IMR-90 (cell line): ENCODE measurements around the gene GSG1L. TPM values are rescaled to one million over a fixed set of nuclear protein-coding genes. Genes with fewer than 3 reads are reported as not detected.

Source experiments
- ATAC-seq: fragments of 200-7000 bp; cut with Tn5 transposase; 2 replicates; pipeline ENCODE4 v1.9.1; 2020; ENCODE audit warnings: low read depth, mild to moderate bottlenecking, moderate library complexity
- BruUV-seq: library from RNA; stranded (reverse); fragments of 400-500 nt; replicated peaks from 2 replicates; lab custom pipeline; 2021; lab: Mats Ljungman, UMichigan
- CTCF ChIA-PET: fragments of 300-600 bp; formaldehyde crosslinking; extraction: SDS; loops from one replicate; lab custom pipeline; 2021; ENCODE audit warnings: antibody characterized with exemption; lab: Yijun Ruan, JAX
- POLR2A ChIA-PET: fragments of 300-600 bp; sonication (Branson Sonifier 250); formaldehyde crosslinking; loops from one replicate; lab custom pipeline; 2022; ENCODE audit warnings: antibody characterized with exemption; ENCODE audit not compliant: unreplicated experiment; lab: Charles Lee
- DNase-seq: peaks from one replicate; pipeline ENCODE4 v3.0.0; 2013
- H2AFZ ChIP-seq: replicated peaks from 2 replicates; pipeline ENCODE3; 2013; ENCODE audit warnings: low read length, mild to moderate bottlenecking; ENCODE audit not compliant: poor library complexity
- H2AK5ac ChIP-seq: 2 replicates; pipeline ENCODE4 v1.6.1; 2013; ENCODE audit warnings: low read depth, low read length, inconsistent platforms
- H2AK9ac ChIP-seq: replicated peaks from 2 replicates; pipeline ENCODE3; 2013; ENCODE audit warnings: mild to moderate bottlenecking, low read depth, low read length, moderate library complexity; ENCODE audit not compliant: poor library complexity
- H2BK120ac ChIP-seq: 2 replicates; pipeline ENCODE4 v1.6.1; 2013; ENCODE audit warnings: low read depth, low read length, inconsistent platforms
- H2BK15ac ChIP-seq: 3 replicates; pipeline ENCODE4 v1.6.1; 2013; ENCODE audit warnings: low read depth, low read length, inconsistent platforms
- H2BK20ac ChIP-seq: 2 replicates; pipeline ENCODE4 v1.6.1; 2013; ENCODE audit warnings: low read depth, mild to moderate bottlenecking, inconsistent platforms, low read length, moderate library complexity
- H2BK5ac ChIP-seq: 2 replicates; pipeline ENCODE4 v1.6.1; 2013; ENCODE audit warnings: mild to moderate bottlenecking, low read depth, low read length, inconsistent platforms; ENCODE audit not compliant: poor library complexity, severe bottlenecking
- H3K14ac ChIP-seq: replicated peaks from 2 replicates; pipeline ENCODE4 v1.6.1; 2013; ENCODE audit warnings: low read depth, low read length, inconsistent platforms
- H3K18ac ChIP-seq: 2 replicates; pipeline ENCODE4 v1.6.1; 2013; ENCODE audit warnings: low read depth, low read length, control low read depth
- H3K23ac ChIP-seq: 2 replicates; pipeline ENCODE4 v1.6.1; 2013; ENCODE audit warnings: low read depth, low read length, inconsistent platforms
- H3K27ac ChIP-seq: 2 replicates; pipeline ENCODE4 v1.5.1; 2013; ENCODE audit warnings: mild to moderate bottlenecking, control low read depth, low read length; ENCODE audit not compliant: insufficient read depth
- H3K27me3 ChIP-seq: 2 replicates; pipeline ENCODE4 v1.6.1; 2013; ENCODE audit warnings: low read length; ENCODE audit not compliant: control insufficient read depth, insufficient read depth
- H3K36me3 ChIP-seq: 2 replicates; pipeline ENCODE4 v1.6.1; 2013; ENCODE audit warnings: low read length, mixed read lengths; ENCODE audit not compliant: control insufficient read depth, insufficient read depth
- H3K4ac ChIP-seq: 2 replicates; pipeline ENCODE4 v1.6.1; 2013; ENCODE audit warnings: low read depth, low read length, inconsistent platforms
- H3K4me1 ChIP-seq: 2 replicates; pipeline ENCODE4 v1.6.1; 2013; ENCODE audit warnings: low read length, mixed read lengths; ENCODE audit not compliant: control insufficient read depth, insufficient read depth
- H3K4me2 ChIP-seq: 2 replicates; pipeline ENCODE4 v1.6.1; 2013; ENCODE audit warnings: low read depth, mild to moderate bottlenecking, control low read depth, low read length, moderate library complexity
- H3K4me3 ChIP-seq: 2 replicates; pipeline ENCODE4 v1.5.1; 2013; ENCODE audit warnings: low read depth, mild to moderate bottlenecking, control low read depth, low read length, moderate library complexity; ENCODE audit not compliant: insufficient read depth
- H3K56ac ChIP-seq: 2 replicates; pipeline ENCODE4 v1.6.1; 2013; ENCODE audit warnings: low read length, inconsistent platforms; ENCODE audit not compliant: insufficient read depth; ENCODE audit errors: extremely low read depth
- H3K79me1 ChIP-seq, 2 experiments: 2 replicates each; pipeline ENCODE4 v1.6.1; 2013; ENCODE audit warnings: low read length in 2 of 2, inconsistent platforms in 1 of 2, low read depth in 1 of 2
- H3K9ac ChIP-seq: 2 replicates; pipeline ENCODE4 v1.6.1; 2013; ENCODE audit warnings: low read depth, low read length, control low read depth
- H3K9me1 ChIP-seq: 2 replicates; pipeline ENCODE4 v1.6.1; 2013; ENCODE audit warnings: low read length, inconsistent platforms; ENCODE audit not compliant: insufficient read depth
- H3K9me3 ChIP-seq: 2 replicates; pipeline ENCODE4 v1.6.1; 2013; ENCODE audit warnings: low read length; ENCODE audit not compliant: control insufficient read depth, insufficient read depth
- H4K20me1 ChIP-seq: 2 replicates; pipeline ENCODE4 v1.6.1; 2013; ENCODE audit warnings: low read length, inconsistent platforms; ENCODE audit not compliant: insufficient read depth
- H4K5ac ChIP-seq: 2 replicates; pipeline ENCODE4 v1.6.1; 2013; ENCODE audit warnings: mild to moderate bottlenecking, low read depth, low read length, control low read depth
- H4K8ac ChIP-seq, 2 experiments: 2 replicates each; pipeline ENCODE4 v1.6.1; 2013; ENCODE audit warnings: low read depth in 2 of 2, low read length in 2 of 2, control low read depth in 1 of 2, inconsistent platforms in 1 of 2
- H4K91ac ChIP-seq: 2 replicates; pipeline ENCODE4 v1.6.1; 2013; ENCODE audit warnings: low read depth, low read length, inconsistent platforms; ENCODE audit not compliant: insufficient read depth
- BHLHE40 ChIP-seq: fragments of 150-350 bp; IDR thresholded peaks from 2 replicates; pipeline ENCODE4 v1.6.1; 2016; ENCODE audit warnings: mild to moderate bottlenecking, low read depth, low read length
- CEBPB ChIP-seq: IDR thresholded peaks from 2 replicates; pipeline ENCODE4 v1.6.1; 2012; ENCODE audit warnings: low read depth, low read length, improper control_type of control experiment
- CHD1 ChIP-seq: IDR thresholded peaks from 2 replicates; pipeline ENCODE4 v1.6.1; 2012; ENCODE audit warnings: low read depth, low read length, improper control_type of control experiment
- FOS ChIP-seq: fragments of 150-350 bp; IDR thresholded peaks from 2 replicates; pipeline ENCODE4 v1.6.1; 2016; ENCODE audit warnings: low read depth, low read length
- MAFK ChIP-seq: IDR thresholded peaks from 2 replicates; pipeline ENCODE4 v1.6.1; 2012; ENCODE audit warnings: low read depth, low read length, improper control_type of control experiment
- MAZ ChIP-seq: IDR thresholded peaks from 2 replicates; pipeline ENCODE4 v1.6.1; 2012; ENCODE audit warnings: low read depth, mild to moderate bottlenecking, low read length, improper control_type of control experiment, moderate library complexity, borderline replicate concordance
- MXI1 ChIP-seq: IDR thresholded peaks from 2 replicates; pipeline ENCODE4 v1.6.1; 2012; ENCODE audit warnings: low read depth, mild to moderate bottlenecking, low read length, moderate library complexity, borderline replicate concordance
- NFE2L2 ChIP-seq: fragments of 150-350 bp; IDR thresholded peaks from 2 replicates; pipeline ENCODE4 v1.6.1; 2016; ENCODE audit warnings: low read depth, mild to moderate bottlenecking, low read length
- POLR2A ChIP-seq: IDR thresholded peaks from 2 replicates; pipeline ENCODE4 v1.6.1; 2012; ENCODE audit warnings: mild to moderate bottlenecking, low read depth, low read length
- RAD21 ChIP-seq: IDR thresholded peaks from 2 replicates; pipeline ENCODE4 v1.6.1; 2012; ENCODE audit warnings: low read length, improper control_type of control experiment
- RCOR1 ChIP-seq: IDR thresholded peaks from 2 replicates; pipeline ENCODE4 v1.6.1; 2012; ENCODE audit warnings: mild to moderate bottlenecking, low read length, improper control_type of control experiment; ENCODE audit not compliant: insufficient replicate concordance
- RFX5 ChIP-seq: IDR thresholded peaks from 2 replicates; pipeline ENCODE4 v1.8.0; 2012; ENCODE audit warnings: low read depth, mild to moderate bottlenecking, low read length, moderate library complexity
- SMC3 ChIP-seq: fragments of 150-350 bp; IDR thresholded peaks from 2 replicates; pipeline ENCODE4 v1.6.1; 2016; ENCODE audit warnings: low read depth, mild to moderate bottlenecking, antibody characterized with exemption, low read length, moderate library complexity
- WGBS, 2 experiments: methylation state at CpG; one replicate each; pipeline versions ENCODE4 v1.1.5 to v1.1.7; 2013; ENCODE audit warnings: missing lambda C conversion rate in 2 of 2; ENCODE audit not compliant: insufficient read length in 1 of 2; ENCODE audit errors: extremely low coverage in 2 of 2; 5-methylcytosine and 5-hydroxymethylcytosine counted together
- dilution Hi-C: fragments of 300-500 bp; cut with HindIII; formaldehyde crosslinking; loops from one replicate; pipeline ENCODE4 v1.14.3; 2018; ENCODE audit warnings: low sequenced_read_pairs; ENCODE audit not compliant: unreplicated experiment
- in situ Hi-C: fragments of 300-500 bp; cut with MboI; formaldehyde crosslinking; loops from 3 replicates; pipeline ENCODE4 v1.14.3; 2019; ENCODE audit warnings: low sequenced_read_pairs, inconsistent platforms, mixed read lengths
- intact Hi-C: fragments of 100-400 bp; cut with micrococcal nuclease; formaldehyde crosslinking; loops from 2 replicates; pipeline ENCODE4 v1.10.0; 2022
- polyA plus RNA-seq, 3 experiments: library from polyadenylated mRNA; depleted of rRNA; stranded (reverse); fragments of >200 nt; gene quantifications; 2 replicates each; pipeline ENCODE4 v1.2.3, GENCODE V29; 2012; ENCODE audit warnings: low replicate concordance in 1 of 3
- total RNA-seq: library from RNA; depleted of rRNA; stranded (reverse); fragments of >200 nt; gene quantifications from 2 replicates; pipeline ENCODE4 v1.2.3, GENCODE V29; 2012
- TF ChIP-seq, protein P1 (sequence below): fragments of 150-350 bp; IDR thresholded peaks from 2 replicates; pipeline ENCODE4 v1.6.1; 2016; ENCODE audit warnings: low read depth, mild to moderate bottlenecking, low read length, moderate library complexity, borderline replicate concordance
- TF ChIP-seq, protein P2 (sequence below): fragments of 150-350 bp; IDR thresholded peaks from 2 replicates; pipeline ENCODE4 v1.6.1; 2017; ENCODE audit warnings: mild to moderate bottlenecking, antibody characterized with exemption, low read length, low read depth
- TF ChIP-seq, protein P3 (sequence below): conservative IDR thresholded peaks from 2 replicates; pipeline ENCODE4 v1.5.1; 2012; ENCODE audit warnings: mild to moderate bottlenecking, low read depth, low read length, improper control_type of control experiment

GSG1L gene
- total and polyA plus RNA-seq, 2 of the 4 experiments (the other 2 are of a cell fraction) = not detected

DNA sequence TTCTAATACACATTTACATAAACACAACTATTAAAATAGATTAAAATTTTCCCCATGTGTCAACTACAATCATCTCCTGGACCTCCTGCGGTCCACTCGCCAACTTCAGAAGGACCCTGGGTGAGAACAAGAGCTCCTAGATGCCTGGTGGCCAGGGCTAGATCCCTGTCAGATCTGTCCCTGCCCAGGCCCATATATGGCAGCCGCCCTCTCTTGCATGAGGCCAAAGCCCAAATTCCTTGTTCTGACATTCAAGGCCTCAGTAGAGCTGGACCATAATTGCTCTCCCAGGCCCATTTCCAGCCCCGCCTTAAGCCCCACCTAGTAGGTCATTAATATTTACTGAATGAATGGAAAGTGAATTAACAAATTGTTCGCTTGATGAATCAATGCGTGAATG, 275.8 kb downstream of the GSG1L start:
- Histone ChIP-seq H4K91ac (no peak overlapping the region), H3K4me2 (no peak overlapping the region), H3K27ac (no peak overlapping the region), H4K8ac (no peak overlapping the region), H2BK5ac (no peak overlapping the region), H4K20me1 (no peaks in the 10 kb centered on the region), H3K56ac (no peak overlapping the region), H2BK120ac (no peak overlapping the region), H3K79me1 (no peaks in the 10 kb centered on the region), H3K4me1 (no peaks in the 10 kb centered on the region), H3K9me3 (no peaks in the 10 kb centered on the region), H3K9ac (no peak overlapping the region), H3K23ac (no peak overlapping the region), H3K18ac (no peak overlapping the region), H3K9me1 (peaks cover 4% of the 10 kb centered on the region; the same call in 1 of the 2 replicates), H4K5ac (no peak overlapping the region), H3K14ac (no peak overlapping the region), H3K36me3 (no peaks in the 10 kb centered on the region), H2BK15ac (no peak overlapping the region), H2AK9ac (no peak overlapping the region), H2AFZ (no peak overlapping the region), H2AK5ac (no peak overlapping the region), H2BK20ac (no peak overlapping the region), H3K4ac (no peak overlapping the region), H3K4me3 (no peak overlapping the region), H3K27me3 (no peaks in the 10 kb centered on the region; the same call in 1 of the 2 replicates)
- intact Hi-C loops = loop anchor here (10.0 kb wide), 1 partner anchor 427 kb away; the partner anchor contains the start of gene XPO6
- ChIA-PET CTCF (no interaction called here), POLR2A (no interaction called here)
- in situ Hi-C loops = loop anchor here (10.0 kb wide), 1 partner anchor 277 kb away; the partner anchor contains the start of gene GSG1L
- DNase-seq = no peak
- no CpG with 5 or more reads among the region's 6 CpGs for WGBS, 2 experiments
- no TSS peak for BruUV-seq
- ATAC-seq = no peak
- no peak for TF ChIP-seq CEBPB
- TF ChIP-seq SMC3 = no peak
- TF ChIP-seq, protein P1, sequence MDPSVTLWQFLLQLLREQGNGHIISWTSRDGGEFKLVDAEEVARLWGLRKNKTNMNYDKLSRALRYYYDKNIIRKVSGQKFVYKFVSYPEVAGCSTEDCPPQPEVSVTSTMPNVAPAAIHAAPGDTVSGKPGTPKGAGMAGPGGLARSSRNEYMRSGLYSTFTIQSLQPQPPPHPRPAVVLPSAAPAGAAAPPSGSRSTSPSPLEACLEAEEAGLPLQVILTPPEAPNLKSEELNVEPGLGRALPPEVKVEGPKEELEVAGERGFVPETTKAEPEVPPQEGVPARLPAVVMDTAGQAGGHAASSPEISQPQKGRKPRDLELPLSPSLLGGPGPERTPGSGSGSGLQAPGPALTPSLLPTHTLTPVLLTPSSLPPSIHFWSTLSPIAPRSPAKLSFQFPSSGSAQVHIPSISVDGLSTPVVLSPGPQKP = no peak
- TF ChIP-seq, protein P2, sequence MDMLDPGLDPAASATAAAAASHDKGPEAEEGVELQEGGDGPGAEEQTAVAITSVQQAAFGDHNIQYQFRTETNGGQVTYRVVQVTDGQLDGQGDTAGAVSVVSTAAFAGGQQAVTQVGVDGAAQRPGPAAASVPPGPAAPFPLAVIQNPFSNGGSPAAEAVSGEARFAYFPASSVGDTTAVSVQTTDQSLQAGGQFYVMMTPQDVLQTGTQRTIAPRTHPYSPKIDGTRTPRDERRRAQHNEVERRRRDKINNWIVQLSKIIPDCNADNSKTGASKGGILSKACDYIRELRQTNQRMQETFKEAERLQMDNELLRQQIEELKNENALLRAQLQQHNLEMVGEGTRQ = no peak
- TF ChIP-seq CHD1 = no peak
- no peak for TF ChIP-seq FOS
- TF ChIP-seq NFE2L2 = no peak
- TF ChIP-seq RAD21 = no peak
- TF ChIP-seq RCOR1 = no peak
- TF ChIP-seq BHLHE40 = no peak
- TF ChIP-seq POLR2A = no peak
- no peak for TF ChIP-seq MAFK
- no peak for TF ChIP-seq MAZ
- TF ChIP-seq, protein P3, sequence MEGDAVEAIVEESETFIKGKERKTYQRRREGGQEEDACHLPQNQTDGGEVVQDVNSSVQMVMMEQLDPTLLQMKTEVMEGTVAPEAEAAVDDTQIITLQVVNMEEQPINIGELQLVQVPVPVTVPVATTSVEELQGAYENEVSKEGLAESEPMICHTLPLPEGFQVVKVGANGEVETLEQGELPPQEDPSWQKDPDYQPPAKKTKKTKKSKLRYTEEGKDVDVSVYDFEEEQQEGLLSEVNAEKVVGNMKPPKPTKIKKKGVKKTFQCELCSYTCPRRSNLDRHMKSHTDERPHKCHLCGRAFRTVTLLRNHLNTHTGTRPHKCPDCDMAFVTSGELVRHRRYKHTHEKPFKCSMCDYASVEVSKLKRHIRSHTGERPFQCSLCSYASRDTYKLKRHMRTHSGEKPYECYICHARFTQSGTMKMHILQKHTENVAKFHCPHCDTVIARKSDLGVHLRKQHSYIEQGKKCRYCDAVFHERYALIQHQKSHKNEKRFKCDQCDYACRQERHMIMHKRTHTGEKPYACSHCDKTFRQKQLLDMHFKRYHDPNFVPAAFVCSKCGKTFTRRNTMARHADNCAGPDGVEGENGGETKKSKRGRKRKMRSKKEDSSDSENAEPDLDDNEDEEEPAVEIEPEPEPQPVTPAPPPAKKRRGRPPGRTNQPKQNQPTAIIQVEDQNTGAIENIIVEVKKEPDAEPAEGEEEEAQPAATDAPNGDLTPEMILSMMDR = no peak
- TF ChIP-seq RFX5 = no peak
- no peak for TF ChIP-seq MXI1
- dilution Hi-C loops = no loop called here
